Measurements from ENCODE around the gene GAB3. TPM values are rescaled to one million over a fixed set of nuclear protein-coding genes. Genes with fewer than 3 reads are reported as not detected.

The GAB3 gene
- total and polyA plus RNA-seq, 9 of the 15 experiments (the other 6 are each of a cell fraction or from before 2014, with no cell fraction given) = 16.1 to 31.4 (median 20.2) TPM

DNA sequence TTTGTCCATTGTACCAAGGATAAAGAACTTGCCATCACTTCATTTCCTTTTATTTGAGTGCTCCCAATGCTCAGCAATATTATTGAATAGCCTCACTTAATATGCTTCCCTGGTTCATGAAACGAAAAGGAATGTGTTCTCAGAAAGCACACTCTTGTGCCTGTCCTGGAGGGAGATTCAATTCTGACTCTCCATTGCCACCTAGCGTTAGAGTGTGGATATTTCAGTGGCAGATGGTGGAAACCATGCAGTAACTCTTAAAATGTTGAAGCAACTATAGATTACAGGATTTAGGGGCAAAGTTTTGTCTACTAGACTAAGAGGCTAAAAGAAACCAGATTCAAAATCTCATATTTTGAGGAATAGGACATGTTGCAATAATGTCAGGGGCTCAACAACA lies 36.0 kb downstream of the GAB3 start:
- TF ChIP-seq ZNF76 (CRISPR knock-in tag; IDR thresholded peaks at IDR 0.05; ENCODE audit: borderline replicate concordance) (no peak), ZNF3 (CRISPR knock-in tag; IDR thresholded peaks at IDR 0.05) (no peak), CEBPB (tag; IDR thresholded peaks at IDR 0.05) (peak; percentile 18; the same call in 1 of the 2 replicates), RAD21 (CRISPR knock-in tag; conservative IDR thresholded peaks at IDR 0.05 in 1 of 2, IDR thresholded peaks at IDR 0.05 in 1 of 2) (peak; percentile 52 to 72), ZNF12 (CRISPR knock-in tag; IDR thresholded peaks at IDR 0.05) (no peak), SMC3 (conservative IDR thresholded peaks at IDR 0.05; ENCODE audit: insufficient read depth, low read depth, low read length) (0 out of 2 replicates have a peak, but pooled peaks have one; percentile 19)
- TF ChIP-seq, protein P1, sequence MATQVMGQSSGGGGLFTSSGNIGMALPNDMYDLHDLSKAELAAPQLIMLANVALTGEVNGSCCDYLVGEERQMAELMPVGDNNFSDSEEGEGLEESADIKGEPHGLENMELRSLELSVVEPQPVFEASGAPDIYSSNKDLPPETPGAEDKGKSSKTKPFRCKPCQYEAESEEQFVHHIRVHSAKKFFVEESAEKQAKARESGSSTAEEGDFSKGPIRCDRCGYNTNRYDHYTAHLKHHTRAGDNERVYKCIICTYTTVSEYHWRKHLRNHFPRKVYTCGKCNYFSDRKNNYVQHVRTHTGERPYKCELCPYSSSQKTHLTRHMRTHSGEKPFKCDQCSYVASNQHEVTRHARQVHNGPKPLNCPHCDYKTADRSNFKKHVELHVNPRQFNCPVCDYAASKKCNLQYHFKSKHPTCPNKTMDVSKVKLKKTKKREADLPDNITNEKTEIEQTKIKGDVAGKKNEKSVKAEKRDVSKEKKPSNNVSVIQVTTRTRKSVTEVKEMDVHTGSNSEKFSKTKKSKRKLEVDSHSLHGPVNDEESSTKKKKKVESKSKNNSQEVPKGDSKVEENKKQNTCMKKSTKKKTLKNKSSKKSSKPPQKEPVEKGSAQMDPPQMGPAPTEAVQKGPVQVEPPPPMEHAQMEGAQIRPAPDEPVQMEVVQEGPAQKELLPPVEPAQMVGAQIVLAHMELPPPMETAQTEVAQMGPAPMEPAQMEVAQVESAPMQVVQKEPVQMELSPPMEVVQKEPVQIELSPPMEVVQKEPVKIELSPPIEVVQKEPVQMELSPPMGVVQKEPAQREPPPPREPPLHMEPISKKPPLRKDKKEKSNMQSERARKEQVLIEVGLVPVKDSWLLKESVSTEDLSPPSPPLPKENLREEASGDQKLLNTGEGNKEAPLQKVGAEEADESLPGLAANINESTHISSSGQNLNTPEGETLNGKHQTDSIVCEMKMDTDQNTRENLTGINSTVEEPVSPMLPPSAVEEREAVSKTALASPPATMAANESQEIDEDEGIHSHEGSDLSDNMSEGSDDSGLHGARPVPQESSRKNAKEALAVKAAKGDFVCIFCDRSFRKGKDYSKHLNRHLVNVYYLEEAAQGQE (IDR thresholded peaks at IDR 0.05; ENCODE audit: borderline replicate concordance) = peak; percentile 42; the same call in 1 of the 2 replicates
- TF ChIP-seq, protein P1 (CRISPR knock-in tag; IDR thresholded peaks at IDR 0.05; ENCODE audit: low read depth) = no peak
- TF ChIP-seq, protein P2, sequence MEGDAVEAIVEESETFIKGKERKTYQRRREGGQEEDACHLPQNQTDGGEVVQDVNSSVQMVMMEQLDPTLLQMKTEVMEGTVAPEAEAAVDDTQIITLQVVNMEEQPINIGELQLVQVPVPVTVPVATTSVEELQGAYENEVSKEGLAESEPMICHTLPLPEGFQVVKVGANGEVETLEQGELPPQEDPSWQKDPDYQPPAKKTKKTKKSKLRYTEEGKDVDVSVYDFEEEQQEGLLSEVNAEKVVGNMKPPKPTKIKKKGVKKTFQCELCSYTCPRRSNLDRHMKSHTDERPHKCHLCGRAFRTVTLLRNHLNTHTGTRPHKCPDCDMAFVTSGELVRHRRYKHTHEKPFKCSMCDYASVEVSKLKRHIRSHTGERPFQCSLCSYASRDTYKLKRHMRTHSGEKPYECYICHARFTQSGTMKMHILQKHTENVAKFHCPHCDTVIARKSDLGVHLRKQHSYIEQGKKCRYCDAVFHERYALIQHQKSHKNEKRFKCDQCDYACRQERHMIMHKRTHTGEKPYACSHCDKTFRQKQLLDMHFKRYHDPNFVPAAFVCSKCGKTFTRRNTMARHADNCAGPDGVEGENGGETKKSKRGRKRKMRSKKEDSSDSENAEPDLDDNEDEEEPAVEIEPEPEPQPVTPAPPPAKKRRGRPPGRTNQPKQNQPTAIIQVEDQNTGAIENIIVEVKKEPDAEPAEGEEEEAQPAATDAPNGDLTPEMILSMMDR (IDR thresholded peaks at IDR 0.05 in 2 of 3, conservative IDR thresholded peaks at IDR 0.05 in 1 of 3; ENCODE audit: insufficient read depth in 2 of 3, low read depth in 1 of 3, low read length in 3 of 3) = peak; percentile 70 to 74 (median 73)
- WGBS (ENCODE audit: insufficient coverage, low coverage, missing lambda C conversion rate) = 5% methylated on average over 2 of the region's 2 CpGs
- FAIRE-seq (peak; percentile 83), DNase-seq (ENCODE audit: extremely low read depth in 1 of 4, low spot score in 3 of 4) (peak; percentile 57 to 71 (median 61)), ATAC-seq (peak; percentile 72)
- Histone ChIP-seq H3K4me1 (replicated peaks in 1 of 2; ENCODE audit: control insufficient read depth in 2 of 2, insufficient read depth in 2 of 2, low read length in 2 of 2) (peaks cover 16 to 26% of the 10 kb centered on the region in 2 experiments), H3K27ac (ENCODE audit: extremely low read depth, low read depth, low read length) (no peak overlapping the region), H3K36me3 (ENCODE audit: control insufficient read depth, insufficient read depth, low read length) (peaks cover 63% of the 10 kb centered on the region), H2AFZ (ENCODE audit: low read depth, low read length) (no peak overlapping the region), H3K9ac (ENCODE audit: insufficient read depth in 1 of 2, low read depth in 2 of 2, low read length in 2 of 2) (no peak overlapping the region), H3K4me2 (ENCODE audit: insufficient read depth, low read length) (no peak overlapping the region), H4K20me1 (replicated peaks; ENCODE audit: control insufficient read depth, insufficient read depth, low read length) (0 out of 2 replicates have a peak, but pooled peaks cover 8% of the 10 kb centered on the region), H3K79me2 (ENCODE audit: control insufficient read depth, insufficient read depth, low read length) (peaks cover 32% of the 10 kb centered on the region), H3K4me3 (no peak overlapping the region), H3K9me1 (ENCODE audit: control insufficient read depth, insufficient read depth, low read length) (peaks cover 3% of the 10 kb centered on the region), H3K27me3 (ENCODE audit: control insufficient read depth in 2 of 2, insufficient read depth in 2 of 2, low read length in 2 of 2) (no peaks in the 10 kb centered on the region), H3K9me3 (replicated peaks; ENCODE audit: control insufficient read depth, insufficient read depth, low read depth, low read length) (no peaks in the 10 kb centered on the region)
- in situ Hi-C loops (cut with MboI) (no loop called here), intact Hi-C loops (cut with micrococcal nuclease) (no loop called here)
- ChIA-PET POLR2A (no interaction called here), CTCF (ENCODE audit: low intra/inter-chr PET ratio) (interaction anchor here (1.1 kb wide), 1 partner anchor 34 kb away, joined by 4 read pairs; no protein-coding TSS in a partner anchor)
- BruUV-seq (replicated peaks) = no TSS peak

Measured in K562 (cell line).